ENCODE data around the gene LUC7L2. TPM values are rescaled to one million over a fixed set of nuclear protein-coding genes. Genes with fewer than 3 reads are reported as not detected.

LUC7L2 gene
- total RNA-seq, 1 experiment from 2014 or later, result 94.4 TPM

- DNase-seq (ENCODE audit: low spot score) (no peak), ATAC-seq (no peak)
- ChIA-PET CTCF (interaction anchor here (0.8 kb wide), 1 partner anchor 45 kb away, joined by 3 read pairs; no protein-coding TSS in a partner anchor), POLR2A (no interaction called here)
- peaks cover 47% of the 10 kb centered on the region for H3K36me3 Mint-ChIP-seq
- H3K27me3 Mint-ChIP-seq (ENCODE audit: low read depth), result no peaks in the 10 kb centered on the region
- H3K27ac Mint-ChIP-seq, result no peak overlapping the region
- no peak overlapping the region for H3K4me3 Mint-ChIP-seq
- TF ChIP-seq ZNF121 (CRISPR knock-in tag; IDR thresholded peaks at IDR 0.05) (0 out of 2 replicates have a peak, but pooled peaks have one; percentile 19), PRRX2 (CRISPR knock-in tag; IDR thresholded peaks at IDR 0.05) (no peak)
- H3K9me3 Mint-ChIP-seq, result no peaks in the 10 kb centered on the region; the same call in 1 of the 2 replicates
- no peaks in the 10 kb centered on the region for H3K4me1 Mint-ChIP-seq
Observed at GRCh38 chr7:139389774-139390173, 30.1 kb downstream of the LUC7L2 start.

GRCh38 chr7:139393621-139394211 is 34.0 kb downstream of the LUC7L2 start:
- H3K27me3 Mint-ChIP-seq (ENCODE audit: low read depth), result no peaks in the 10 kb centered on the region
- CTCF ChIA-PET, result interaction anchor here (0.5 kb wide), 1 partner anchor 73 kb away, joined by 3 read pairs; no protein-coding TSS in a partner anchor
- DNase-seq (ENCODE audit: low spot score), result no peak
- H3K27ac Mint-ChIP-seq, result peak overlapping the region; percentile 33; the same call in 1 of the 2 replicates
- POLR2A ChIA-PET, result no interaction called here
- H3K4me3 Mint-ChIP-seq, result no peak overlapping the region
- peaks cover 38% of the 10 kb centered on the region for H3K36me3 Mint-ChIP-seq
- no peaks in the 10 kb centered on the region for H3K4me1 Mint-ChIP-seq
- H3K9me3 Mint-ChIP-seq, result no peaks in the 10 kb centered on the region
- TF ChIP-seq ERG (CRISPR knock-in tag; IDR thresholded peaks at IDR 0.05) (no peak), HMGXB4 (CRISPR knock-in tag; IDR thresholded peaks at IDR 0.05) (no peak), MXD4 (CRISPR knock-in tag; IDR thresholded peaks at IDR 0.05; ENCODE audit: borderline replicate concordance) (no peak), E2F4 (CRISPR knock-in tag; IDR thresholded peaks at IDR 0.05; ENCODE audit: borderline replicate concordance, low read depth) (no peak), TCF7 (CRISPR knock-in tag; IDR thresholded peaks at IDR 0.05; ENCODE audit: low read depth) (no peak), OVOL2 (CRISPR knock-in tag; IDR thresholded peaks at IDR 0.05; ENCODE audit: borderline replicate concordance) (no peak), JAZF1 (CRISPR knock-in tag; IDR thresholded peaks at IDR 0.05) (no peak), TEAD4 (CRISPR knock-in tag; IDR thresholded peaks at IDR 0.05) (no peak), ATF2 (CRISPR knock-in tag; IDR thresholded peaks at IDR 0.05; ENCODE audit: borderline replicate concordance, low read depth) (no peak), ZNF396 (CRISPR knock-in tag; IDR thresholded peaks at IDR 0.05; ENCODE audit: borderline replicate concordance) (no peak), NFYB (CRISPR knock-in tag; conservative IDR thresholded peaks at IDR 0.05; ENCODE audit: low read depth) (no peak), ZNF416 (CRISPR knock-in tag; IDR thresholded peaks at IDR 0.05) (no peak), ZBTB43 (CRISPR knock-in tag; IDR thresholded peaks at IDR 0.05) (no peak), NR1H2 (CRISPR knock-in tag; IDR thresholded peaks at IDR 0.05) (no peak), ATF6 (CRISPR knock-in tag; IDR thresholded peaks at IDR 0.05) (no peak), CBFB (CRISPR knock-in tag; IDR thresholded peaks at IDR 0.05; ENCODE audit: low read depth) (no peak), GTF2I (CRISPR knock-in tag; conservative IDR thresholded peaks at IDR 0.05) (no peak), CTCF (IDR thresholded peaks at IDR 0.05) (no peak), ZSCAN18 (CRISPR knock-in tag; IDR thresholded peaks at IDR 0.05) (no peak)
- ATAC-seq, result no peak
